Bone marrow (tissue), 2 donors: ENCODE measurements around the gene SGSM2.
"Not testable (repeated sequence)": the region's sequence is repeated elsewhere in the genome, so short reads cannot be mapped to it uniquely, and the experiment has no call there.

Experiments used
- DNase-seq, 2 donors: peaks; one replicate each; lab custom pipeline; 2025; lab: John Stamatoyannopoulos, UW

The SGSM2 gene

GRCh38 chr17:2336852-2337543 is at the start of gene SGSM2:
TSS of gene SGSM2 (plus strand) at chr17:2337501. CDS start at chr17:2337689, 188 bp downstream.
- DNase-seq: peak in 1 of 2 donors; percentile 18

GRCh38 chr17:2289878-2290478 is 47.3 kb upstream of the SGSM2 start:
- no peak for DNase-seq

GRCh38 chr17:2292100-2292499 is 45.2 kb upstream of the SGSM2 start:
- no peak for DNase-seq

- DNase-seq: no peak
Measured at GRCh38 chr17:2295575-2295974, 41.7 kb upstream of the SGSM2 start.

- no peak for DNase-seq
Measured at GRCh38 chr17:2297023-2297422, 40.3 kb upstream of the SGSM2 start.

- no peak for DNase-seq
Measured at GRCh38 chr17:2299136-2299535, 38.2 kb upstream of the SGSM2 start.

- no peak for DNase-seq
Measured at GRCh38 chr17:2299756-2300155, 37.5 kb upstream of the SGSM2 start.

GRCh38 chr17:2302778-2303203 is 34.5 kb upstream of the SGSM2 start:
- no peak for DNase-seq

- peak; percentile 75 to 83 for DNase-seq
Measured at GRCh38 chr17:2303204-2304188, 33.8 kb upstream of the SGSM2 start, which contains the start of the genes SMG6 and SRR. TSS of gene SMG6 (minus strand) at chr17:2303785. CDS start at chr17:2303720, 65 bp downstream. TSS of gene SRR (plus strand) at chr17:2303950. CDS start at chr17:2315561, 11,611 bp downstream.

GRCh38 chr17:2304931-2305330 is 32.4 kb upstream of the SGSM2 start:
- no peak for DNase-seq

- no peak for DNase-seq
Measured at GRCh38 chr17:2309338-2310154, 27.8 kb upstream of the SGSM2 start.

- no peak for DNase-seq
Measured at GRCh38 chr17:2312736-2313135, 24.6 kb upstream of the SGSM2 start.

GRCh38 chr17:2316916-2317205 is 20.4 kb upstream of the SGSM2 start:
- not testable (repeated sequence) for DNase-seq

- DNase-seq: no peak
Measured at GRCh38 chr17:2317796-2318195, 19.5 kb upstream of the SGSM2 start.

- DNase-seq: no peak
Measured at GRCh38 chr17:2319051-2319450, 18.2 kb upstream of the SGSM2 start.

- no peak for DNase-seq
Measured at GRCh38 chr17:2321399-2321798, 15.9 kb upstream of the SGSM2 start.

GRCh38 chr17:2323629-2324314 is 13.5 kb upstream of the SGSM2 start:
- no peak for DNase-seq

- no peak for DNase-seq
Measured at GRCh38 chr17:2331303-2331702, 6.0 kb upstream of the SGSM2 start.

GRCh38 chr17:2335726-2336214 is 1.5 kb upstream of the SGSM2 start:
- no peak for DNase-seq

- DNase-seq: peak; percentile 54 to 65
Measured at GRCh38 chr17:2336215-2336851, 968 bp upstream of the SGSM2 start, which contains the start of gene TSR1. TSS of gene TSR1 (minus strand) at chr17:2336457. CDS start at chr17:2336427, 30 bp downstream.
